ENCODE results near the gene MCC.

The MCC gene

DNA sequence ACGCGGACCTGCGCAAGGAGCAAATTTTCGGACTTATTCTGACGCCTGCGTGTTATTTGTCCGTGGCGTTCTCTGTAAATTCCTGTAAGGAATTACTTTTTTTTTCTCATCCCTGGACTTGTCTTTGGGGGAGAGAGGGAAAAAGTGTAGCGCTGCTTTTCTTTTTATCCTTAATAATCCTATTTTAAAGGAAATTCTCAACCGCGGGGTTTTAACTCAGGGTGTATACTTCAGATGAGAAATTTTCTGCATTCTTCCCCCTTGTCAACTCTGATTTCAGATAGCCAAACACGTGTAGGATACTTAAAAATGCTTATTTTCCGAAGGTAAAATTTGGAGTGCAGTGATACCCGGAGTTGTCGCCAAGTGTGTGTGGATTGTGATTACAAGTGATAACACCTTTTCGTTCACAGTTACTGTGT, 510.8 kb downstream of the MCC start:
- no peak for DNase-seq (ENCODE audit: low spot score)

DNA sequence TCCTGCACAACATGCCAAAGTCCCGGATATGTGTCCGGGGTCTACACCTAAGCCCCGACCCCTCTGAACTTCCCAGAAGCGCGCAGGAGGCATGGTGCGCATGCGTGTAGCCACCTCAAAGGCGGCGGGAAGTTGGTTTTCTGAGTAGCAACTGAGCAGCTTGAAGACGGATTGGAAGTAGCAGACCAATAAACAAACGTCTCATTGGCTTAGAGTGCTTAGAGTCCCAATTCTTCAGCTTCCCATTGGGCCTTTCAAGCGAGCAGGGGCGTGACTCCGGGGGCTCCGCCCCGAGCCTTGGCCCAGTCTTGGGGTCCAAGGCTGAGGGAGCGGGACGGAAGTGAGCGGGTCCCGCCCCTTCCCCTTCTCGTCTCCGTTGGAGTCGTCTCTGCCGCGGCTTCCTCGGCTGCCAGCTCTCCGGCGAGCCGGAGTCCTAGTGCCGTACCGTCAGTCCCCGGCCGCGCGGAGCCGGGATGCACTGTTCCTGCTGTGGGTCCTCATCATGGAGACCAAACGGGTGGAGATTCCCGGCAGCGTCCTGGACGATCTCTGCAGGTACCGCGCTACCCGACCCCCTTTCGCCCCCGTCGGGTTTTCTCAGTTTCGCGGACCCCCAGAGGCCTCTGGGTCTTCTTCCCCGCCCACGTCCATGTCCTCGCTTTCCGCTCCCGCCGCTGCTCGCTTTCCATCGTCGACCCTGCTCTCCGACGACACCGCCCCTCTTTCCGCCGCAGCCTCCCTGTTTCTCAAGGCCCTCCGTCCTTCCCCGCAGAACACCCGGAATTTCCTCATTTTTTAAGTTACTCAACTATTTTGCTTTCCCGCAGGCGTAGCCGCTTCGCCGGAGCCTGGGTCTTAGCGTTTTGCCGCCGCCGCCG, 511.6 kb downstream of the MCC start, which contains the start of gene DCP2:
Gene DCP2, plus strand, starts transcription at position 367 of the 878 bp plus-strand sequence. Its CDS starts 136 bp downstream, at position 503.
- DNase-seq (ENCODE audit: low spot score), result peak; percentile 98

DNA sequence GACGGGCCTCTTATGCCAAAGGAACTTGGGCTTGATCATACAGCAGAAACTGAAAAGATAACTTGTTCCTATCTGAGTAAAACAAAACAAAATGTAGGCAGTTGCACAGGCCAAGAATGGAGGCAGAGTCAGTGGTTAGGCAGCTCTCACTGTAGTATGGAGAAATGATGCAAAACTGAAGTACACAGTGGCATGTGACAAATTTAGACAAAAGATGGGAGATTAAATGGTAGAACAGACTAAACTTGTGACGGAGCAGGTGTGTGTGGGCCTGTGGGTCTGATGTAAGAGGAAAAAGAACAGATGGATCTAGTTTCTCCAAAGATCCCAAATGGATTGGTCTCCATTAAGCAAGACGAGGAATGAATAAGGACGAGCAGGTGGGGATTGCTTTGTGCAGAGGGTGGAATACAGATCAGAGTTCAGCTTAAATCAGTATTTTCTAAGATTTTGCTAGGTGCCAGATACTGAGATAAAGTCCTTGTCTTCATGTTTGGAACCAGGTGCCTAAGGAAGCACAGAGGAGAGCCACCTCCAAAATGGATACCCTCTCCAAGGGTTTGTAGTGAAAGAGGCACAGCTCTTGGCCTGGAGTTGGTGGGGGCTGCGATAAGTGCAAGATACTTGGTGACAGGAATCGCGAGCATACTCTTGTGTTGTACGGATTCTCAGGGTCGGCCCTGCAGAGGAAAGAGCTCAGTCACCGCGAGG, 512.4 kb downstream of the MCC start:
- peak; percentile 35 for DNase-seq (ENCODE audit: low spot score)

DNA sequence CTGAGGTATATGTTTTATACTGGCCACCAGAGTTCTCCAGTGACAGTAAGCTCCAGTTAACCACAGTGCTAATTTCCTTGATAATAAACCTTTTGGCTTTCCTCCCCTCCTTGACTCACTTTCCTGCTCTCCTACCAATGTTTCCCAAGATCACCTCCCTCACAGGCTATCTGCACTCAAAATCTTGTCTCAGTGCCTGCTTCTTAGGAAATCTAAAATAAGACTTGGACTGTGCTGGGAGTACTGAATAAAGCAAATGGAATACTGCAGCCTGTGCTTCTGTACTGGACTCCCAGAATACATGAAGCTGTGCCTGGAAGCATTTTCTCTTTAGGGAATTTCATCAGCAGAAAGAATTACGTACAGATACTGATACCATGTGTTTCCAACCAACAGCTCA, 513.4 kb downstream of the MCC start:
- no peak for DNase-seq (ENCODE audit: low spot score)

DNA sequence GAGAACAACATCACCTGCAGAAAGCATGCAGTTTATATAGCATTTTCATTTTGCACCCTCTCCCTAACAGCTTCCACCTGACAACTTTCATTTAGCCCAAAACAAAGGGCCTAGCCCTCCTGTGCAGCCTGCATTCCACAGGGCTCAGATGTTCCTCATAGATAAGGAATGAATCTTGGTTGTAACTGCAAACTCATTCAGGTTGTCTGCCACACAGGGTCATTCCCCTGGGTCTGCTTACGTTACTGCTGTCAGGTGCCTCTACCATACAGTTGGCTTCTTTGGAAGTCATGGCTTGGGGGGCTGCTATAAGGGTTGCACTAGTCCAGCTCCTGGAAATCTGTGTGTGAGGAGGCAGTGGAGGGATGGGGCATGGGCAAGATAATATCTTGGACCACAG, 514.3 kb downstream of the MCC start:
- DNase-seq (ENCODE audit: low spot score), result no peak

DNA sequence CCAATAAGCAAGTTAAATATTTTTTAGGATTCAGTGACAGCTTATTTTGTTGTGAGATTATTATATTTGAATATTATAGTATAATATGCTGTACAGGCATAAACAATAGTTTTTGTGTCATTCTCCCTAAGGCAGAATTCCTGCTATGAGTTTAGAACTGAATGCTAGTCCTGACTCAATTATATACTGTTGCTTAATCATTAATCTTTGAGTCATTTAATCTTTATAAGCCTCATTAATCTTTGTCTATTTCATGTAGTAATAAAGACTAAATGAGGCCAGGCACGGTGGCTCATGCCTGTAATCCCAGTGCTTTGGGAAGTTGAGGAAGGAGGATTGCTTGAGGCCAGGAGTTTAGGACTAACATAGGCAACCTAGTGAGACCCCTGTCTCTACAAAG, 515.2 kb downstream of the MCC start:
- DNase-seq (ENCODE audit: low spot score), result no peak

Data from Ammon's horn (tissue), 1 donor.